Astrocyte (in vitro differentiated cells and primary cell): ENCODE results near the gene RBM47. TPM values are rescaled to one million over a fixed set of nuclear protein-coding genes. Genes with fewer than 3 reads are reported as not detected.

Experiments
- DNase-seq: peaks from one replicate; pipeline ENCODE4 v3.0.0-alpha.2; 2010; ENCODE audit warnings: low read depth
- FAIRE-seq: peaks from 2 replicates; lab custom pipeline; 2011; peaks lifted over from hg19 to GRCh38; lab: Jason Lieb, UNC
- H2AFZ ChIP-seq: 2 replicates; pipeline ENCODE4 v1.6.0; 2012; ENCODE audit warnings: low read depth, low read length, inconsistent platforms
- H3K27ac ChIP-seq: 2 replicates; pipeline ENCODE4 v1.5.1; 2011; ENCODE audit warnings: low read depth, low read length, inconsistent platforms
- H3K27me3 ChIP-seq: 2 replicates; pipeline ENCODE4 v1.6.0; 2011; ENCODE audit warnings: low read length, inconsistent platforms; ENCODE audit not compliant: insufficient read depth
- H3K36me3 ChIP-seq: 2 replicates; pipeline ENCODE4 v1.5.1; 2011; ENCODE audit warnings: low read length, inconsistent platforms; ENCODE audit not compliant: insufficient read depth
- H3K4me1 ChIP-seq: 2 replicates; pipeline ENCODE4 v1.5.1; 2011; ENCODE audit warnings: low read length, inconsistent platforms; ENCODE audit not compliant: insufficient read depth
- H3K4me2 ChIP-seq: 2 replicates; pipeline ENCODE4 v1.6.0; 2012; ENCODE audit warnings: low read length, inconsistent platforms
- H3K4me3 ChIP-seq: 2 replicates; pipeline ENCODE4 v1.5.1; 2011; ENCODE audit warnings: low read depth, mild to moderate bottlenecking, low read length, inconsistent platforms; ENCODE audit not compliant: insufficient read depth
- H3K79me2 ChIP-seq: 2 replicates; pipeline ENCODE4 v1.6.0; 2012; ENCODE audit warnings: mild to moderate bottlenecking, low read length, inconsistent platforms; ENCODE audit not compliant: insufficient read depth
- H3K9ac ChIP-seq: 2 replicates; pipeline ENCODE4 v1.6.0; 2012; ENCODE audit warnings: mild to moderate bottlenecking, low read length, inconsistent platforms
- H3K9me3 ChIP-seq: 2 replicates; pipeline ENCODE4 v1.5.1; 2012; ENCODE audit warnings: low read depth, mild to moderate bottlenecking, low read length, inconsistent platforms; ENCODE audit not compliant: insufficient read depth
- H4K20me1 ChIP-seq: 2 replicates; pipeline ENCODE4 v1.6.0; 2012; ENCODE audit warnings: low read length, inconsistent platforms; ENCODE audit not compliant: insufficient read depth
- H3K27ac Mint-ChIP-seq: one replicate; pipeline ENCODE4 v1.8.0; 2021; ENCODE audit warnings: mild to moderate bottlenecking, mixed read lengths; ENCODE audit not compliant: unreplicated experiment
- H3K27me3 Mint-ChIP-seq: one replicate; pipeline ENCODE4 v1.8.0; 2021; ENCODE audit warnings: low read depth, mixed read lengths; ENCODE audit not compliant: unreplicated experiment
- H3K36me3 Mint-ChIP-seq: one replicate; pipeline ENCODE4 v1.8.0; 2021; ENCODE audit warnings: low read depth, mixed read lengths; ENCODE audit not compliant: unreplicated experiment
- H3K4me1 Mint-ChIP-seq: one replicate; pipeline ENCODE4 v1.8.0; 2021; ENCODE audit warnings: low read depth, mixed read lengths; ENCODE audit not compliant: unreplicated experiment
- H3K4me3 Mint-ChIP-seq: one replicate; pipeline ENCODE4 v1.8.0; 2021; ENCODE audit warnings: mild to moderate bottlenecking, moderate library complexity, mixed read lengths; ENCODE audit not compliant: unreplicated experiment
- H3K9me3 Mint-ChIP-seq: one replicate; pipeline ENCODE4 v1.8.0; 2021; ENCODE audit warnings: mild to moderate bottlenecking, mixed read lengths; ENCODE audit not compliant: unreplicated experiment
- CTCF ChIP-seq: IDR thresholded peaks from 2 replicates; pipeline ENCODE4 v1.5.1; 2011; ENCODE audit warnings: low read depth, mild to moderate bottlenecking, inconsistent platforms, low read length, moderate library complexity; ENCODE audit not compliant: insufficient read depth
- EZH2 ChIP-seq: IDR thresholded peaks from 2 replicates; pipeline ENCODE4 v1.6.1; 2012; ENCODE audit warnings: mild to moderate bottlenecking, low read length, inconsistent platforms; ENCODE audit not compliant: insufficient read depth
- total RNA-seq: library from RNA; stranded (reverse); gene quantifications from 2 replicates; pipeline ENCODE4 v1.2.1, GENCODE V29; 2021

The RBM47 gene
- total RNA-seq, 1 donor from 2014 or later = 2.9 TPM

- H3K79me2 ChIP-seq = no peaks in the 10 kb centered on the region
- DNase-seq (no peak), FAIRE-seq (no peak)
- H3K4me3 Mint-ChIP-seq = no peak overlapping the region
- H2AFZ ChIP-seq = no peak overlapping the region
- H3K27me3 Mint-ChIP-seq = no peaks in the 10 kb centered on the region
- H3K4me2 ChIP-seq = no peak overlapping the region
- no peaks in the 10 kb centered on the region for H3K9me3 ChIP-seq
- H3K27ac ChIP-seq = no peak overlapping the region
- no peaks in the 10 kb centered on the region for H4K20me1 ChIP-seq
- H3K9me3 Mint-ChIP-seq = peaks cover 1% of the 10 kb centered on the region
- H3K4me3 ChIP-seq = no peak overlapping the region
- no peak for TF ChIP-seq CTCF
- TF ChIP-seq EZH2 = no peak
- H3K36me3 Mint-ChIP-seq = no peaks in the 10 kb centered on the region
- no peaks in the 10 kb centered on the region for H3K4me1 Mint-ChIP-seq
- H3K4me1 ChIP-seq = no peaks in the 10 kb centered on the region
- H3K27ac Mint-ChIP-seq = no peak overlapping the region
- H3K9ac ChIP-seq = no peak overlapping the region
- H3K27me3 ChIP-seq = no peaks in the 10 kb centered on the region
- H3K36me3 ChIP-seq = no peaks in the 10 kb centered on the region
Observed at GRCh38 chr4:40608628-40609027, 21.0 kb downstream of the RBM47 start.

GRCh38 chr4:40607221-40607620, 22.4 kb downstream of the RBM47 start:
- TF ChIP-seq CTCF (no peak), EZH2 (no peak)
- no peaks in the 10 kb centered on the region for H3K4me1 ChIP-seq
- no peaks in the 10 kb centered on the region for H3K27me3 ChIP-seq
- no peaks in the 10 kb centered on the region for H3K79me2 ChIP-seq
- FAIRE-seq (no peak), DNase-seq (no peak)
- no peak overlapping the region for H3K27ac ChIP-seq
- H4K20me1 ChIP-seq = no peaks in the 10 kb centered on the region
- no peak overlapping the region for H2AFZ ChIP-seq
- H3K4me2 ChIP-seq = no peak overlapping the region
- Mint-ChIP-seq H3K4me3 (no peak overlapping the region), H3K27ac (no peak overlapping the region), H3K36me3 (no peaks in the 10 kb centered on the region), H3K4me1 (no peaks in the 10 kb centered on the region), H3K27me3 (no peaks in the 10 kb centered on the region), H3K9me3 (peaks cover 1% of the 10 kb centered on the region)
- H3K9me3 ChIP-seq = no peaks in the 10 kb centered on the region
- H3K4me3 ChIP-seq = no peak overlapping the region
- H3K9ac ChIP-seq = no peak overlapping the region
- H3K36me3 ChIP-seq = no peaks in the 10 kb centered on the region

GRCh38 chr4:40606239-40606767, 23.4 kb downstream of the RBM47 start:
- TF ChIP-seq EZH2 (no peak), CTCF (no peak)
- DNase-seq = no peak
- no peak overlapping the region for H3K27ac ChIP-seq
- no peak overlapping the region for H2AFZ ChIP-seq
- no peaks in the 10 kb centered on the region for H3K27me3 ChIP-seq
- Mint-ChIP-seq H3K36me3 (no peaks in the 10 kb centered on the region), H3K4me1 (no peaks in the 10 kb centered on the region), H3K9me3 (peaks cover 1% of the 10 kb centered on the region), H3K4me3 (no peak overlapping the region), H3K27ac (no peak overlapping the region), H3K27me3 (no peaks in the 10 kb centered on the region)
- H3K9me3 ChIP-seq = no peaks in the 10 kb centered on the region
- H3K4me1 ChIP-seq = no peaks in the 10 kb centered on the region
- H3K36me3 ChIP-seq = no peaks in the 10 kb centered on the region
- H3K79me2 ChIP-seq = no peaks in the 10 kb centered on the region
- no peaks in the 10 kb centered on the region for H4K20me1 ChIP-seq
- H3K4me2 ChIP-seq = no peak overlapping the region
- no peak overlapping the region for H3K4me3 ChIP-seq
- no peak for FAIRE-seq
- no peak overlapping the region for H3K9ac ChIP-seq
